ENCODE measurements around the gene GPR62. TPM values are rescaled to one million over a fixed set of nuclear protein-coding genes. Genes with fewer than 3 reads are reported as not detected.

GPR62 gene, protein sequence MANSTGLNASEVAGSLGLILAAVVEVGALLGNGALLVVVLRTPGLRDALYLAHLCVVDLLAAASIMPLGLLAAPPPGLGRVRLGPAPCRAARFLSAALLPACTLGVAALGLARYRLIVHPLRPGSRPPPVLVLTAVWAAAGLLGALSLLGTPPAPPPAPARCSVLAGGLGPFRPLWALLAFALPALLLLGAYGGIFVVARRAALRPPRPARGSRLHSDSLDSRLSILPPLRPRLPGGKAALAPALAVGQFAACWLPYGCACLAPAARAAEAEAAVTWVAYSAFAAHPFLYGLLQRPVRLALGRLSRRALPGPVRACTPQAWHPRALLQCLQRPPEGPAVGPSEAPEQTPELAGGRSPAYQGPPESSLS
- 0.17 TPM in 1 of 2 replicates, not detected in the other for total RNA-seq (ENCODE audit: low replicate concordance)
- long read RNA-seq = 0 reads

DNA sequence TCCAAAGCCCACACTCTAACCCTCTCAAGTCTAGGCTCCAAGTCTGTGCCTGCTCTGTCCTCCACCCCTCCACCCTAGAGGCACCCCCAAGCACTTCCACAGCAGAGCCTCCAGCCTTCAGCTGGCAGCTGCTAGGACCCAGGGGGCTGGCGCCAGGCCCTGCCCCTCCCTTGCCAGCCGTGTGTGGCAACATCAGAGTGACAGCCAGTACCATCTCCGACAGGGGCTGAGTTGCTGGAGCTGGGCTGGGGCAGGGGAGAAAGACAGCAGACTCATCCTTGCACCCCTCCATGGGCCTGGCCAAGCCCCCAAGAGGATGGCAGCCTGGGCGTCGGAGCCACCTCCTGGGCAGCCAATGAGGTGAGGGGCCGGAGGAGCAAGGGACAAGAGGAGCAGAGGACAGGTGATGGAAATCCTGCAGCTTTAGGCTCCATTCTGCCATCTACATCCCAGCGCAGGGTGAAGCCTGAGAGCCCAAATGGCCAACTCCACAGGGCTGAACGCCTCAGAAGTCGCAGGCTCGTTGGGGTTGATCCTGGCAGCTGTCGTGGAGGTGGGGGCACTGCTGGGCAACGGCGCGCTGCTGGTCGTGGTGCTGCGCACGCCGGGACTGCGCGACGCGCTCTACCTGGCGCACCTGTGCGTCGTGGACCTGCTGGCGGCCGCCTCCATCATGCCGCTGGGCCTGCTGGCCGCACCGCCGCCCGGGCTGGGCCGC is at the start of gene GPR62:
GPR62 (plus strand) TSS at position 207 of the 718 bp plus-strand sequence; CDS start at position 479, 272 bp downstream.
- H3K27me3 Mint-ChIP-seq = peaks cover 44% of the 10 kb centered on the region
- peaks cover 14% of the 10 kb centered on the region for H3K4me1 Mint-ChIP-seq (ENCODE audit: unreplicated experiment)
- no peak for DNase-seq (ENCODE audit: extremely low spot score, unreplicated experiment)
- H3K36me3 Mint-ChIP-seq = peaks cover 4% of the 10 kb centered on the region
- H3K4me3 Mint-ChIP-seq = no peak within 1 kb of the TSS
- H3K9me3 Mint-ChIP-seq = no peaks in the 10 kb centered on the region
- H3K27ac Mint-ChIP-seq = peak within 1 kb of the TSS; percentile 4
- TF ChIP-seq, protein P1, sequence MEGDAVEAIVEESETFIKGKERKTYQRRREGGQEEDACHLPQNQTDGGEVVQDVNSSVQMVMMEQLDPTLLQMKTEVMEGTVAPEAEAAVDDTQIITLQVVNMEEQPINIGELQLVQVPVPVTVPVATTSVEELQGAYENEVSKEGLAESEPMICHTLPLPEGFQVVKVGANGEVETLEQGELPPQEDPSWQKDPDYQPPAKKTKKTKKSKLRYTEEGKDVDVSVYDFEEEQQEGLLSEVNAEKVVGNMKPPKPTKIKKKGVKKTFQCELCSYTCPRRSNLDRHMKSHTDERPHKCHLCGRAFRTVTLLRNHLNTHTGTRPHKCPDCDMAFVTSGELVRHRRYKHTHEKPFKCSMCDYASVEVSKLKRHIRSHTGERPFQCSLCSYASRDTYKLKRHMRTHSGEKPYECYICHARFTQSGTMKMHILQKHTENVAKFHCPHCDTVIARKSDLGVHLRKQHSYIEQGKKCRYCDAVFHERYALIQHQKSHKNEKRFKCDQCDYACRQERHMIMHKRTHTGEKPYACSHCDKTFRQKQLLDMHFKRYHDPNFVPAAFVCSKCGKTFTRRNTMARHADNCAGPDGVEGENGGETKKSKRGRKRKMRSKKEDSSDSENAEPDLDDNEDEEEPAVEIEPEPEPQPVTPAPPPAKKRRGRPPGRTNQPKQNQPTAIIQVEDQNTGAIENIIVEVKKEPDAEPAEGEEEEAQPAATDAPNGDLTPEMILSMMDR (conservative IDR thresholded peaks at IDR 0.05) = no peak

DNA sequence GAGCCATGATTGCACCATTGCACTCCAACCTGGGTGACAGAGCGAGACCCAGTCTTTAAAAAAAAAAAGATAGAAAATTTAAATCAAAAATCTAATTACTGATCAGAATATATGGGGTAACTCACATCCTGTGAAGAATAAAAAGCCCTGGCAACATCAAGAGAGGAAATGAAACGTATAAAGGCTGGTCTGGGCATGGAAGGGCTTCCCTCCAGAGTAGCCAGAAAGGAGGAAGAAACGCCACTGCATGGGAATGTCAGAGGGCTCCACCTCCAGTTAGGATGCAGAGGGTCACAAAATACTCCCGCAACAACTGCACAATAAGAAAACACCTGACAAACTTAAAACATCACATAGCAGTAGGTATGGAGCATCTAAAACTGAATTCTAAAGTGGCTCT is 47.2 kb upstream of the GPR62 start:
- H3K4me3 Mint-ChIP-seq = no peak overlapping the region

DNA sequence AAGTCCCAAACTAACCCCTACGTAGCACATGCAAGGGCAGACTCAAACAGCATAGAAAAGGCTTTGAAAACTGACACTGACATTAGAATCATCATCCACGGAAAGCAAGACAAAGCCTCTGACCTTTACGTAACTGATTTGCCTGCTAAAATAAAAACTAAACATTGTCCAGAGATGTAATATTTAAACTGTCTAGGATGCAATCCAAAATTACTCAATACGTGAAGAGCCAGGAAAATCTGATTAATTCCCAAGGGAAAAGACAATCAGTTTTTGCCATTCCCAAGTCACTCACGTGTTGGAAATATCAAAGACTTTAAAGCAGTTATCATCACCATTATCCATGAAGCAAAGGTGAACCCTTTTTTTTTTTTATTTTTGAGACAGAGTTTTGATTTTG is 38.8 kb upstream of the GPR62 start:
- H3K9me3 Mint-ChIP-seq = no peaks in the 10 kb centered on the region
- TF ChIP-seq, protein P1 (conservative IDR thresholded peaks at IDR 0.05) = no peak
- no peaks in the 10 kb centered on the region for H3K36me3 Mint-ChIP-seq
- no peaks in the 10 kb centered on the region for H3K4me1 Mint-ChIP-seq (ENCODE audit: unreplicated experiment)
- DNase-seq (ENCODE audit: extremely low spot score, unreplicated experiment) = no peak
- no peak overlapping the region for H3K4me3 Mint-ChIP-seq
- H3K27me3 Mint-ChIP-seq = peaks cover 3% of the 10 kb centered on the region
- no peak overlapping the region for H3K27ac Mint-ChIP-seq

More for the DNA sequence above, 47.2 kb upstream of the GPR62 start:
- TF ChIP-seq, protein P1 (conservative IDR thresholded peaks at IDR 0.05) = no peak
- H3K36me3 Mint-ChIP-seq = no peaks in the 10 kb centered on the region
- H3K4me1 Mint-ChIP-seq (ENCODE audit: unreplicated experiment) = no peaks in the 10 kb centered on the region
- DNase-seq (ENCODE audit: extremely low spot score, unreplicated experiment) = no peak
- peaks cover 12% of the 10 kb centered on the region for H3K9me3 Mint-ChIP-seq
- H3K27me3 Mint-ChIP-seq = no peaks in the 10 kb centered on the region
- H3K27ac Mint-ChIP-seq = no peak overlapping the region

DNA sequence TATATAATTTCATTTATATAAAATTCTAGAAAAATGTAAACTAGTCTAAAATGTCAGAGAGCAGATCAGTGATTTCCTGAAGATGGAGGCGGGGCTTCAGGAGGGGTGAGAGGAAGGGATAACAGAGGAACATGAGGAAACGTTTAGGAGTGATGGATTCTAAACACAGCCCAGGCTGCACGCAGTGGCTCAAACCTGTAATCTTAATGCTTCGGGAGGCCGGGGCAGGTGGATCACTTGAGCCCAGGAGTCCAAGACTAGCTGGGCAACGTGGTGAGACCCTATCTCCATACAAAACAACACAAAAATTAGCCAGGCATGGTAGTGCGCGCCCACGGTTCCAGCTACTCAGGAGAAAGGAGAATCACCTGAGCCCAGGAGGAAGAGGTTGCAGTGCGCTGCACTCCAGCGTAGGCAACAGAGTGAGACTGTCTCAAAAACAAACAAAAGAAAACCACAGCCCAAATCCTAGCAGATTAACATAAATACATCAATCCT is 34.1 kb upstream of the GPR62 start:
- Mint-ChIP-seq H3K27me3 (peaks cover 3% of the 10 kb centered on the region), H3K27ac (no peak overlapping the region), H3K9me3 (no peaks in the 10 kb centered on the region), H3K36me3 (no peaks in the 10 kb centered on the region), H3K4me3 (no peak overlapping the region), H3K4me1 (ENCODE audit: unreplicated experiment) (no peaks in the 10 kb centered on the region)
- peak; percentile 54 for DNase-seq (ENCODE audit: extremely low spot score, unreplicated experiment)
- TF ChIP-seq, protein P1 (conservative IDR thresholded peaks at IDR 0.05) = no peak

DNA sequence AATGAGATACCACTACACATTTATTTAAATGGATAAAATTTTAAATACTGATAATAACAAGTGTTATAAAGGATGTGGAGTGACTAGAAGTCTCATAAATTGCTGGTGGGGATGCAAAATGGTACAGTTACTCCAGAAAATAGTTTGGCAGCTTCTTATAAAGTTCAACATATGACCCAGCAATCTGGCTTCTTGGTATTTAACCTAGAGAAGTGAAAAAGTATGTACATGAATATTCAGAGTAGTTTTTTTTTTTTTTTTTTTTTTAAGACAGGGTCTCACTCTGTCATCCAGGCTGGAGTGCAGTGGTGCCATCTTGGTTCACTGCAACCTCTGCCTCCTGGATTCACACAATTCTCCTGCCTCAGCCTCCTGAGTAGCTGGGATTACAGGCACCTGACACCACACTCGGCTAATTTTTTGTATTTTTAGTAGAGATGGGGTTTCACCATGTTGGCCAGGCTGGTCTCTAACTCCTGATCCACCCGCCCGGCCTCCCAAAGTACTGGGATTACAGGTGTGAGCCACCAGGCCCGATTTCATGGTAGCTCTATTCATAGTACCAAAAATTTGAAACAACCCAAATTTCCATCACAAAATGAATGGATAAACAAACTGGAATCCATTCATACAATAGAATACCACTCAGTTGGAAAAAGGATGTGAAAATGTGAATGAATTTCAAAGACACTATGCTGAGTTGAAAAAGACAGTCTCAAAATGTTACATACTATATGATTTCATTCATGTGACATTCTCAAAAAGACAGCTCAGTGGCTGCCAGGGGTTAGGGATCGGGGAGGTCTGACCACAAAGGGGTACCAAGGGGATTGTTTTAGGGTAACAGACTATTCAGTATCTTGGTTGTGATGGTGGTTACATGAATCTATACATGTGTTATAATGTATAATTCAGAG is 27.9 kb upstream of the GPR62 start:
- Mint-ChIP-seq H3K27ac (no peak overlapping the region), H3K4me3 (no peak overlapping the region), H3K36me3 (peaks cover 4% of the 10 kb centered on the region), H3K4me1 (ENCODE audit: unreplicated experiment) (no peaks in the 10 kb centered on the region), H3K9me3 (no peaks in the 10 kb centered on the region), H3K27me3 (no peaks in the 10 kb centered on the region)
- DNase-seq (ENCODE audit: extremely low spot score, unreplicated experiment) = no peak
- TF ChIP-seq, protein P1 (conservative IDR thresholded peaks at IDR 0.05) = no peak
